DLD1 (cell line): ENCODE data around the gene KCNJ4.
"Not testable (repeated sequence)": the region's sequence is repeated elsewhere in the genome, so short reads cannot be mapped to it uniquely, and the experiment has no call there.

Source experiments
- in situ Hi-C: cut with HindIII; loops from 2 replicates; pipeline ENCODE4 v1.10.0; 2017; ENCODE audit warnings: low sequenced_read_pairs

The KCNJ4 gene

GRCh38 chr22:38388506-38389427 lies 66.2 kb downstream of the KCNJ4 start:
- in situ Hi-C loops: not testable (repeated sequence)

- in situ Hi-C loops: not testable (repeated sequence)
Measured at GRCh38 chr22:38386918-38387317, 68.1 kb downstream of the KCNJ4 start.

- in situ Hi-C loops: no loop called here
Measured at GRCh38 chr22:38383417-38383816, 71.6 kb downstream of the KCNJ4 start.

- in situ Hi-C loops: not testable (repeated sequence)
Measured at GRCh38 chr22:38381371-38381770, 73.6 kb downstream of the KCNJ4 start.
